Suppressor macrophage treated with lipopolysaccharide for 1 hour (primary cell): ENCODE results near the gene PCDHB16.
"Not testable (repeated sequence)": the region's sequence is repeated elsewhere in the genome, so short reads cannot be mapped to it uniquely, and the experiment has no call there.

Experiments
- DNase-seq, 3 donors: peaks; one replicate each; pipeline ENCODE4 v3.0.0-alpha.2; 2020 to 2022

The PCDHB16 gene

DNA sequence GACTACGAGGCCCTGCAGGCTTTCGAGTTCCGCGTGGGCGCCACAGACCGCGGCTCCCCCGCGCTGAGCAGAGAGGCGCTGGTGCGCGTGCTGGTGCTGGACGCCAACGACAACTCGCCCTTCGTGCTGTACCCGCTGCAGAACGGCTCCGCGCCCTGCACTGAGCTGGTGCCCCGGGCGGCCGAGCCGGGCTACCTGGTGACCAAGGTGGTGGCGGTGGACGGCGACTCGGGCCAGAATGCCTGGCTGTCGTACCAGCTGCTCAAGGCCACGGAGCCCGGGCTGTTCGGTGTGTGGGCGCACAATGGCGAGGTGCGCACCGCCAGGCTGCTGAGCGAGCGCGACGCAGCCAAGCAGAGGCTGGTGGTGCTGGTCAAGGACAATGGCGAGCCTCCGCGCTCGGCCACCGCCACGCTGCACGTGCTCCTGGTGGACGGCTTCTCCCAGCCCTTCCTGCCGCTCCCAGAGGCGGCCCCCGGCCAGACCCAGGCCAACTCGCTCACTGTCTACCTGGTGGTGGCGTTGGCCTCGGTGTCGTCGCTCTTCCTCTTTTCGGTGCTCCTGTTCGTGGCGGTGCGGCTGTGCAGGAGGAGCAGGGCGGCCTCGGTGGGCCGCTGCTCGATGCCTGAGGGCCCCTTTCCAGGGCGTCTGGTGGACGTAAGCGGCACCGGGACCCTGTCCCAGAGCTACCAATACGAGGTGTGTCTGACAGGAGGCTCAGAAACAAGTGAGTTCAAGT, 2.1 kb downstream of the PCDHB16 start:
- DNase-seq, result not testable (repeated sequence)

DNA sequence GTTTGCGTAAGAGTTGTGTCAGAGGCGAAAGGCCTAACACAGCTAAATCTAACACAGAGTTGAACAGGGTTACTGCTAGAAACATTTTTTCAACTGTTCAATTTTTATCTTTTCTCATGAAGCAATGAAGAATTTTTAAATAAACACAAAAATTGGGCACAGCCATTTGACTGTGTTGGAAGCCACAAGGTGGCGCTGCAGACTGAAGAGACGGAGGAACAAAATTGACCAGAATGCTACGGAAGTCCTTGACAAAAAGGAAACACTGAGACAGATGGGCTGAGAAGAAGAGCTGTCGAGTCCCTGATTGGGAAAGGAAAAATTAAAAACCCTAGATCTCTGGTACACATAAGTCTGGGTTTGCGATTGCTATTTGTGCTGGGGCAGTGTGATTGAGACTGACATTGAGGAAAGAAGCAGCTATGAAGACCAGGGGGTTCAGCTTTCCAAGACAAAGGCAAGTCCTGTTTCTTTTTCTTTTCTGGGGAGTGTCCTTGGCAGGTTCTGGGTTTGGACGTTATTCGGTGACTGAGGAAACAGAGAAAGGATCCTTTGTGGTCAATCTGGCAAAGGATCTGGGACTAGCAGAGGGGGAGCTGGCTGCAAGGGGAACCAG, 4.8 kb downstream of the PCDHB16 start, which contains the start of gene PCDHB9:
Gene PCDHB9, plus strand, starts transcription at position 265 of the 616 bp plus-strand sequence. Its CDS starts 158 bp downstream, at position 423.
- peak in 2 of 3 donors; percentile 20 to 31 for DNase-seq

DNA sequence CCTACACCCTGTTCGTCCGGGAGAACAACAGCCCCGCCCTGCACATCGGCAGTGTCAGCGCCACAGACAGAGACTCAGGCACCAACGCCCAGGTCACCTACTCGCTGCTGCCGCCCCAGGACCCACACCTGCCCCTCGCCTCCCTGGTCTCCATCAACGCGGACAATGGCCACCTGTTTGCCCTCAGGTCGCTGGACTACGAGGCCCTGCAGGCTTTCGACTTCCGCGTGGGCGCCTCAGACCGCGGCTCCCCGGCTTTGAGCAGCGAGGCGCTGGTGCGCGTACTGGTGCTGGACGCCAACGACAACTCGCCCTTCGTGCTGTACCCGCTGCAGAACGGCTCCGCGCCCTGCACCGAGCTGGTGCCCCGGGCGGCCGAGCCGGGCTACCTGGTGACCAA, 6.5 kb downstream of the PCDHB16 start:
- DNase-seq, result not testable (repeated sequence)

DNA sequence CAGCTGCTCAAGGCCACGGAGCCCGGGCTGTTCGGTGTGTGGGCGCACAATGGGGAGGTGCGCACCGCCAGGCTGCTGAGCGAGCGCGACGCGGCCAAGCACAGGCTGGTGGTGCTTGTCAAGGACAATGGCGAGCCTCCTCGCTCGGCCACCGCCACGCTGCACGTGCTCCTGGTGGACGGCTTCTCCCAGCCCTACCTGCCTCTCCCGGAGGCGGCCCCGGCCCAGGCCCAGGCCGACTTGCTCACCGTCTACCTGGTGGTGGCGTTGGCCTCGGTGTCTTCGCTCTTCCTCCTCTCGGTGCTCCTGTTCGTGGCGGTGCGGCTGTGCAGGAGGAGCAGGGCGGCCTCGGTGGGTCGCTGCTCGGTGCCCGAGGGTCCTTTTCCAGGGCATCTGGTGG, 6.9 kb downstream of the PCDHB16 start:
- DNase-seq, result not testable (repeated sequence)

DNA sequence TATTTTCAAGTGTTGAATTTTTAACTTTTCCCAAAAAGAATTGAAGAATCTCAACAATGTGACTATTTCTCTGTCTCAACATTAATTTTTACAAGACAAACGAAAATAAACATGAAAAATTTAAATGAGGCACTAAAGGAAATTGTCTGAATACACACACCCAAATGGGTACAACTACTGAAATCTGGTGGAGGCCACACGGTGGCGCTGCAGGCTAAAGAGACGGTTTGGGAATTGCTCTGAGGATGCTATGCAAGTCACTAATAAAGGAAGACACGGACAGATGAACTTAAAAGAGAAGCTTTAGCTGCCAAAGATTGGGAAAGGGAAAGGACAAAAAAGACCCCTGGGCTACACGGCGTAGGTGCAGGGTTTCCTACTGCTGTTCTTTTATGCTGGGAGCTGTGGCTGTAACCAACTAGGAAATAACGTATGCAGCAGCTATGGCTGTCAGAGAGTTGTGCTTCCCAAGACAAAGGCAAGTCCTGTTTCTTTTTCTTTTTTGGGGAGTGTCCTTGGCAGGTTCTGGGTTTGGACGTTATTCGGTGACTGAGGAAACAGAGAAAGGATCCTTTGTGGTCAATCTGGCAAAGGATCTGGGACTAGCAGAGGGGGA, 10.0 kb downstream of the PCDHB16 start, which contains the start of gene PCDHB10:
Gene PCDHB10, plus strand, starts transcription at position 244 of the 616 bp plus-strand sequence. Its CDS starts 200 bp downstream, at position 444.
- DNase-seq, result peak in 2 of 3 donors; percentile 4 to 25

DNA sequence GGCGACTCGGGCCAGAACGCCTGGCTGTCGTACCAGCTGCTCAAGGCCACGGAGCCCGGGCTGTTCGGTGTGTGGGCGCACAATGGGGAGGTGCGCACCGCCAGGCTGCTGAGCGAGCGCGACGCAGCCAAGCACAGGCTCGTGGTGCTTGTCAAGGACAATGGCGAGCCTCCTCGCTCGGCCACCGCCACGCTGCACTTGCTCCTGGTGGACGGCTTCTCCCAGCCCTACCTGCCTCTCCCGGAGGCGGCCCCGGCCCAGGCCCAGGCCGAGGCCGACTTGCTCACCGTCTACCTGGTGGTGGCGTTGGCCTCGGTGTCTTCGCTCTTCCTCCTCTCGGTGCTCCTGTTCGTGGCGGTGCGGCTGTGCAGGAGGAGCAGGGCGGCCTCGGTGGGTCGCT, 12.1 kb downstream of the PCDHB16 start:
- DNase-seq, result not testable (repeated sequence)

DNA sequence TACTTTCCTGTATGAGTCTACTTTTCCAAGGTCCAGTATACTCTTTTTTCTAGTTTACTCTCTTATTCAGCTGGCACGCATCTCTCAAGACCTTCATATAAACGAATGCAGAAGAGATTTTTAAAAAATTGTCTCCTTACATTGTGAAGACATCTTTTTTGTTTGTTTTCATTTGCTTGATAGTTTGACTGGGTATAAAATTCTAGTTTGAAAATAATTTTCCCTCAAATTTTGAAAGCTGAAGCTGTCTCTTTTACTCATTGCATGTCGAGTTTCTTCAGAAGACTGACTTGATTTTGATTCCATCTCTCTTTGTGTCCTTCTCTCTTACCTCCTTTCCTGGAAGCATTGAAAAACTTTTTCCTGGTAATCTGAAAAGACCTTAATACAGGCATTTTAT, 14.2 kb downstream of the PCDHB16 start:
- DNase-seq, result no peak

DNA sequence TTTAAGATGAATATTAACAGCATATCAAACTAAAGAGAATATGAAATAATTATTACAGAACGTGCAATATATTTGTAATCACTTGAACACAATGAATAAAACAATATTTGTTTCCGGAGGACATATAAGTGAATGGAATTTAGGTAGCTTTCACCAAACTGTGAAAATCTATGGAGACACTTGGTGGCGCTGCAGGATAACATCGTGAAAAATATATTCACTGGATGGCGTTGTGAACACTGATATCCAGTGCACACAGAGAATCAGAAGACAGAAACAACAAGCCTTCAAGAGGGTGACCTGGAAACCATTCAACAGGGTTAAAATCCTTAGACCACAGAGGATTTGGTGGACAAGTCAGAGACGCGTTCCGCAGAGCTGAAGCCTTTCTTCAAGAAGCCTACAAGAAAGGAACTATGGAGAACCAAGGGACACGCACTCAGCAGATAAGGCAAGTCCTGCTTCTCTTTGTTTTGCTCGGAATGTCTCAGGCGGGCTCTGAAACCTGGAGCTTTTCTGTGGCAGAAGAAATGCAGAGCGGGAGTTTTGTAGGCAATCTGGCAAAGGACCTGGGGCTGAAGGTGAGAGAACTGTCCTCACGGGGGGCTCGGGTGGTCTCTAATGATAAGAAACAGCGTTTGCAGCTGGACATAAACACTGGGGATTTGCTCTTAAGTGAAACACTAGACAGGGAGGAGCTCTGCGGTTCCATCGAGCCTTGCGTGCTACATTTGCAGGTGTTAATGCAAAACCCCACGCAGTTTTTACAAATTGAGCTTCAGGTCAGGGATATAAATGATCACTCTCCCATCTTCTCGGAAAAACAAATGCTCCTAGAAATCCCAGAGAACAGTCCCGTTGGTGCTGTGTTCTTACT, 17.4 kb downstream of the PCDHB16 start, which contains the start of gene PCDHB11:
Gene PCDHB11, plus strand, starts transcription at position 269 of the 877 bp plus-strand sequence. Its CDS starts 148 bp downstream, at position 417.
- DNase-seq, result no peak

DNA sequence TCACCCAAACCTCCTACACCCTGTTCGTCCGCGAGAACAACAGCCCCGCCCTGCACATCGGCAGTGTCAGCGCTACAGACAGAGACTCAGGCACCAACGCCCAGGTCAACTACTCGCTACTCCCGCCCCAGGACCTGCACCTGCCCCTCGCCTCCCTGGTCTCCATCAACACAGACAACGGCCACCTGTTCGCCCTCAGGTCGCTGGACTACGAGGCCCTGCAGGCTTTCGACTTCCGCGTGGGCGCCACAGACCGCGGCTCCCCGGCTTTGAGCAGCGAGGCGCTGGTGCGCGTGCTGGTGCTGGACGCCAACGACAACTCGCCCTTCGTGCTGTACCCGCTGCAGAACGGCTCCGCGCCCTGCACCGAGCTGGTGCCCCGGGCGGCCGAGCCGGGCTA, 18.9 kb downstream of the PCDHB16 start:
- not testable (repeated sequence) for DNase-seq

DNA sequence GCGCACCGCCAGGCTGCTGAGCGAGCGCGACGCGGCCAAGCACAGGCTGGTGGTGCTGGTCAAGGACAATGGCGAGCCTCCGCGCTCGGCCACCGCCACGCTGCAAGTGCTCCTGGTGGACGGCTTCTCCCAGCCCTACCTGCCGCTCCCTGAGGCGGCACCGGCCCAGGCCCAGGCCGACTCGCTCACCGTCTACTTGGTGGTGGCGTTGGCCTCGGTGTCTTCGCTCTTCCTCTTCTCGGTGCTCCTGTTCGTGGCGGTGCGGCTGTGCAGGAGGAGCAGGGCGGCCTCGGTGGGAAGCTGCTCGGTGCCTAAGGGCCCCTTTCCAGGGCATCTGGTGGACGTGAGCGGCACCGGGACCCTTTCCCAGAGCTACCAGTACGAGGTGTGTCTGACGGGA, 19.5 kb downstream of the PCDHB16 start:
- DNase-seq, result not testable (repeated sequence)

DNA sequence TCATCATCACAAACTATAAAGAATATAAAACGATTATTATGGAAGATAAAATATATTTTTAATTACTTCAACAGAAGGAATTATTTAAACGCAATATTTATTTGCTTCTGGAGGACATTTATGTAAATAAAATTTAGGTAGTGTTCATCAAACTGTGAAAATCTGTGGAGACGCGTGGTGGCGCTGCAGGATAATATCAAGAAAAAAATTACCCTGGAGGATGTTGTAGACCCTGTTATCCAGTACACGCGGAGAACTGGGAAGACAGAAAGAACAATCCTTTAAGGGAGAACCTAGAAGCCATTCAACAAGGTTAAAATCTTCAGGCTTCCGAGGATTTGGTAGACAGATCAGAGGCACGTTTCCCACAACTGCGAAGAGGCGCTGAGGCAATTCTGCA, 26.3 kb downstream of the PCDHB16 start, which contains the start of gene PCDHB12:
Gene PCDHB12, plus strand, starts transcription at position 242 of the 400 bp plus-strand sequence. CDS start 189 bp downstream, outside the sequence.
- DNase-seq, result no peak

DNA sequence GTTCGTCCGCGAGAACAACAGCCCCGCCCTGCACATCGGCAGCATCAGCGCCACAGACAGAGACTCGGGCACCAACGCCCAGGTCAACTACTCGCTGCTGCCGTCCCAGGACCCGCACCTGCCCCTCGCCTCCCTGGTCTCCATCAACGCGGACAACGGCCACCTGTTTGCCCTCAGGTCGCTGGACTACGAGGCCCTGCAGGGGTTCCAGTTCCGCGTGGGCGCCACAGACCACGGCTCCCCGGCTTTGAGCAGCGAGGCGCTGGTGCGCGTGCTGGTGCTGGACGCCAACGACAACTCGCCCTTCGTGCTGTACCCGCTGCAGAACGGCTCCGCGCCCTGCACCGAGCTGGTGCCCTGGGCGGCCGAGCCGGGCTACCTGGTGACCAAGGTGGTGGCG, 28.1 kb downstream of the PCDHB16 start:
- not testable (repeated sequence) for DNase-seq

DNA sequence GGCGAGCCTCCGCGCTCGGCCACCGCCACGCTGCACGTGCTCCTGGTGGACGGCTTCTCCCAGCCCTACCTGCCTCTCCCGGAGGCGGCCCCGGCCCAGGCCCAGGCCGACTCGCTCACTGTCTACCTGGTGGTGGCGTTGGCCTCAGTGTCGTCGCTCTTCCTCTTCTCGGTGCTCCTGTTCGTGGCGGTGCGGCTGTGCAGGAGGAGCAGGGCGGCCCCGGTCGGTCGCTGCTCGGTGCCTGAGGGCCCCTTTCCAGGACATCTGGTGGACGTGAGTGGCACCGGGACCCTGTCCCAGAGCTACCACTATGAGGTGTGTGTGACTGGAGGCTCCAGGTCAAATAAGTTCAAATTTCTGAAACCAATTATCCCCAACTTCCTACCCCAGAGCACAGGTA, 28.7 kb downstream of the PCDHB16 start:
- not testable (repeated sequence) for DNase-seq

DNA sequence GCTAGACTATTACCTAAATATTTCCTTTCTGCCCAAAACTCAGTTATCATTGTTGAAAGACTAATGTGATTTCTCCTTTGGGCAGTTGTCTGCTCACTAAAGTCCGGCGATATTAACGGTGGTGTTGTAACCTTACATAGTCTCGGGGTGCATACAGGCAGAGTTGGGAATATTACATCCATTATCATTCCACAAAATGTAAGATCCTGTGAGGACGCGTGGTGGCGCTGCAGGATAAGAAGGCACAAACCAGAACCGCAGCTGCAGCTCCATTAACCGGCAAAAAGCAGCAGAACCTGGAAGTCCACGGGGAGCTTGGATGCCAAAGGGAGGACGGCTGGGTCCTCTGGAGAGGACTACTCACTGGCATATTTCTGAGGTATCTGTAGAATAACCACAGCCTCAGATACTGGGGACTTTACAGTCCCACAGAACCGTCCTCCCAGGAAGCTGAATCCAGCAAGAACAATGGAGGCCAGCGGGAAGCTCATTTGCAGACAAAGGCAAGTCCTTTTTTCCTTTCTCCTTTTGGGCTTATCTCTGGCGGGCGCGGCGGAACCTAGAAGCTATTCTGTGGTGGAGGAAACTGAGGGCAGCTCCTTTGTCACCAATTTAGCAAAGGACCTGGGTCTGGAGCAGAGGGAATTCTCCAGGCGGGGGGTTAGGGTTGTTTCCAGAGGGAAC, 31.6 kb downstream of the PCDHB16 start, which contains the start of gene PCDHB13:
Gene PCDHB13, plus strand, starts transcription at position 264 of the 684 bp plus-strand sequence. Its CDS starts 205 bp downstream, at position 469.
- peak in 2 of 3 donors; percentile 1 to 10 for DNase-seq

DNA sequence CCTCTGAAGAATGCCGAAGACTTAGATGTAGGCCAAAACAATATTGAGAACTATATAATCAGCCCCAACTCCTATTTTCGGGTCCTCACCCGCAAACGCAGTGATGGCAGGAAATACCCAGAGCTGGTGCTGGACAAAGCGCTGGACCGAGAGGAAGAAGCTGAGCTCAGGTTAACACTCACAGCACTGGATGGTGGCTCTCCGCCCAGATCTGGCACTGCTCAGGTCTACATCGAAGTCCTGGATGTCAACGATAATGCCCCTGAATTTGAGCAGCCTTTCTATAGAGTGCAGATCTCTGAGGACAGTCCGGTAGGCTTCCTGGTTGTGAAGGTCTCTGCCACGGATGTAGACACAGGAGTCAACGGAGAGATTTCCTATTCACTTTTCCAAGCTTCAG, 32.4 kb downstream of the PCDHB16 start:
- DNase-seq, result not testable (repeated sequence)

DNA sequence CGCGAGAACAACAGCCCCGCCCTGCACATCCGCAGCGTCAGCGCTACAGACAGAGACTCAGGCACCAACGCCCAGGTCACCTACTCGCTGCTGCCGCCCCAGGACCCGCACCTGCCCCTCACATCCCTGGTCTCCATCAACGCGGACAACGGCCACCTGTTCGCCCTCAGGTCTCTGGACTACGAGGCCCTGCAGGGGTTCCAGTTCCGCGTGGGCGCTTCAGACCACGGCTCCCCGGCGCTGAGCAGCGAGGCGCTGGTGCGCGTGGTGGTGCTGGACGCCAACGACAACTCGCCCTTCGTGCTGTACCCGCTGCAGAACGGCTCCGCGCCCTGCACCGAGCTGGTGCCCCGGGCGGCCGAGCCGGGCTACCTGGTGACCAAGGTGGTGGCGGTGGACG, 33.3 kb downstream of the PCDHB16 start:
- DNase-seq, result not testable (repeated sequence)

DNA sequence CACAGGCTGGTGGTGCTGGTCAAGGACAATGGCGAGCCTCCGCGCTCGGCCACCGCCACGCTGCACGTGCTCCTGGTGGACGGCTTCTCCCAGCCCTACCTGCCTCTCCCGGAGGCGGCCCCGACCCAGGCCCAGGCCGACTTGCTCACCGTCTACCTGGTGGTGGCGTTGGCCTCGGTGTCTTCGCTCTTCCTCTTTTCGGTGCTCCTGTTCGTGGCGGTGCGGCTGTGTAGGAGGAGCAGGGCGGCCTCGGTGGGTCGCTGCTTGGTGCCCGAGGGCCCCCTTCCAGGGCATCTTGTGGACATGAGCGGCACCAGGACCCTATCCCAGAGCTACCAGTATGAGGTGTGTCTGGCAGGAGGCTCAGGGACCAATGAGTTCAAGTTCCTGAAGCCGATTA, 33.8 kb downstream of the PCDHB16 start:
- DNase-seq, result not testable (repeated sequence)

DNA sequence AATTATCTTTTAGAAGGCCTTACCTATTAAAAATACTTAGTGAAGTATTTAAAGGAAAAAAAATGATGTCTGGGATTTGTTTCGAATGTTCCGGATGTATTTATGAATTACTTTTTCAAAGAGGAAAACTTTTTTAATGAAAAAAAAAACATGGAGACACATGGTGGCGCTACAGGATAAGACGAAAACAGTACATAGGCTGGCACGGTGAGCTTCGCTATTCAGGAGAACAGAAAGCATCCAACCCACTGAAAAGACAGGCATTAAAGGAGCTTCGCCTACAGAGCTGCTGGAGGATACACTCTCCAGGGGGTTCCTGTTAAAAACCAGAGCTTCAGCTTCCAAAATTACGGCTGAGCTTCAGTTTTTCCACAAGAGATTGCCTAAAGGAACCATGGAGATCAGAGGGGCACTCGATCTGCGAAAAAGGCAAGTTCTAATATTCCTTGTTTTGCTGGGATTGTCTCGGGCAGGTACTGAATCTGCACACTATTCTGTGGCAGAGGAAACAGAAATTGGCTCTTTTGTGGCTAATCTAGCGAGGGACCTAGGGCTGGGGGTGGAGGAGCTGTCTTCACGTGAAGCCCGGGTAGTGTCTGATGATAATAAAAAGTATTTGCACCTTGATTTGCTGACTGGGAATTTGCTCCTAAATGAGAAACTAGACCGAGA, 41.1 kb downstream of the PCDHB16 start, which contains the start of gene PCDHB14:
Gene PCDHB14, plus strand, starts transcription at position 232 of the 672 bp plus-strand sequence. Its CDS starts 163 bp downstream, at position 395.
- DNase-seq, result peak in 2 of 3 donors; percentile 1 to 3

DNA sequence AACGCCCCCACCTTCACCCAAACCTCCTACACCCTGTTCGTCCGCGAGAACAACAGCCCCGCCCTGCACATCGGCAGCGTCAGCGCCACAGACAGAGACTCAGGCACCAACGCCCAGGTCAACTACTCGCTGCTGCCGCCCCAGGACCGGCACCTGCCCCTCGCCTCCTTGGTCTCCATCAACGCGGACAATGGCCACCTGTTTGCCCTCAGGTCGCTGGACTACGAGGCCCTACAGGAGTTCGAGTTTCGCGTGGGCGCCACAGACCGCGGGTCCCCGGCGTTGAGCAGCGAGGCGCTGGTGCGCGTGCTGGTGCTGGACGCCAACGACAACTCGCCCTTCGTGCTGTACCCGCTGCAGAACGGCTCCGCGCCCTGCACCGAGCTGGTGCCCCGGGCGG, 42.7 kb downstream of the PCDHB16 start:
- not testable (repeated sequence) for DNase-seq

DNA sequence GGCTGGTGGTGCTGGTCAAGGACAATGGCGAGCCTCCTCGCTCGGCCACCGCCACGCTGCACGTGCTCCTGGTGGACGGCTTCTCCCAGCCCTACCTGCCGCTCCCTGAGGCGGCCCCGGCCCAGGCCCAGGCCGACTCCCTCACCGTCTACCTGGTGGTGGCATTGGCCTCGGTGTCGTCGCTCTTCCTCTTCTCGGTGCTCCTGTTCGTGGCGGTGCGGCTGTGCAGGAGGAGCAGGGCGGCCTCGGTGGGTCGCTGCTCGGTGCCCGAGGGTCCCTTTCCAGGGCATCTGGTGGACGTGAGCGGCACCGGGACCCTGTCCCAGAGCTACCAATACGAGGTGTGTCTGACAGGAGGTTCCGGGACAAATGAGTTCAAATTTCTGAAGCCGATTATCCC, 43.2 kb downstream of the PCDHB16 start:
- DNase-seq, result not testable (repeated sequence)
